Breast epithelium (tissue), 3 donors: ENCODE measurements around the gene PRKCE.

Experiments used
- POLR2A ChIP-seq: fragments of 450-650 bp; IDR thresholded peaks from one replicate; pipeline ENCODE4 v1.6.1; 2016; ENCODE audit warnings: antibody characterized with exemption, mild to moderate bottlenecking, moderate library complexity
- POLR2AphosphoS5 ChIP-seq, 3 donors: sonication (generic); formaldehyde crosslinking; IDR thresholded peaks; one replicate each; pipeline ENCODE4 v1.6.1; 2017; ENCODE audit warnings: antibody characterized with exemption in 3 of 3
- TF ChIP-seq, protein P1 (sequence below), 3 donors: fragments of 450-650 bp; IDR thresholded peaks; one replicate each; pipeline ENCODE4 v1.5.1; 2016 to 2017; ENCODE audit warnings: antibody characterized with exemption in 3 of 3, mild to moderate bottlenecking in 3 of 3, moderate library complexity in 3 of 3

DNA sequence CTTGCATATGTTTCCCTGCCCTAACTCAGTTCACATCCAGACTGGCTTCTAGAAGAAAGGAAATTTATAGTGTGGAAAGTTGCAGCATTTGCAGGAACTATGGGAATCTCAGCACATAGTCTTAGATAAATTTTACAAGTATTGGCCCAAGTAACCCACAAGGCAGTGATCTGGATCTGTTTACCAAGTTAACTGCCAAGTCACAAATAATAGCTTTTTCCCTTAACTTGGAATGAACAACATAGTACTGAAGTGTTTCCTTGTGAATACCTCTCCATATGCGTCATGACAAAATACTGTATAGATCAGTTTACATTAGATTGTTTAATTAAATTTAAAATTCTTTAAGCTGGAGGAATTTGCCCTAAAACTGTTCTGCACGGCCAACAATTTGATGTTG lies 390.0 kb downstream of the PRKCE start:
- TF ChIP-seq, protein P1, sequence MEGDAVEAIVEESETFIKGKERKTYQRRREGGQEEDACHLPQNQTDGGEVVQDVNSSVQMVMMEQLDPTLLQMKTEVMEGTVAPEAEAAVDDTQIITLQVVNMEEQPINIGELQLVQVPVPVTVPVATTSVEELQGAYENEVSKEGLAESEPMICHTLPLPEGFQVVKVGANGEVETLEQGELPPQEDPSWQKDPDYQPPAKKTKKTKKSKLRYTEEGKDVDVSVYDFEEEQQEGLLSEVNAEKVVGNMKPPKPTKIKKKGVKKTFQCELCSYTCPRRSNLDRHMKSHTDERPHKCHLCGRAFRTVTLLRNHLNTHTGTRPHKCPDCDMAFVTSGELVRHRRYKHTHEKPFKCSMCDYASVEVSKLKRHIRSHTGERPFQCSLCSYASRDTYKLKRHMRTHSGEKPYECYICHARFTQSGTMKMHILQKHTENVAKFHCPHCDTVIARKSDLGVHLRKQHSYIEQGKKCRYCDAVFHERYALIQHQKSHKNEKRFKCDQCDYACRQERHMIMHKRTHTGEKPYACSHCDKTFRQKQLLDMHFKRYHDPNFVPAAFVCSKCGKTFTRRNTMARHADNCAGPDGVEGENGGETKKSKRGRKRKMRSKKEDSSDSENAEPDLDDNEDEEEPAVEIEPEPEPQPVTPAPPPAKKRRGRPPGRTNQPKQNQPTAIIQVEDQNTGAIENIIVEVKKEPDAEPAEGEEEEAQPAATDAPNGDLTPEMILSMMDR (IDR thresholded peaks at IDR 0.05) = no peak
- no peak for TF ChIP-seq POLR2A
- no peak for TF ChIP-seq POLR2AphosphoS5 (IDR thresholded peaks at IDR 0.05)
